ENCODE measurements around the gene SWSAP1. TPM values are rescaled to one million over a fixed set of nuclear protein-coding genes. Genes with fewer than 3 reads are reported as not detected.
A peak's percentile ranks its signal among the peaks of the same experiment; 100 is the strongest.
"Not testable (repeated sequence)": the region's sequence is repeated elsewhere in the genome, so short reads cannot be mapped to it uniquely, and the experiment has no call there.

The SWSAP1 gene
- polyA plus RNA-seq, 3 donors = 3.1 to 3.6 (median 3.4) TPM

DNA sequence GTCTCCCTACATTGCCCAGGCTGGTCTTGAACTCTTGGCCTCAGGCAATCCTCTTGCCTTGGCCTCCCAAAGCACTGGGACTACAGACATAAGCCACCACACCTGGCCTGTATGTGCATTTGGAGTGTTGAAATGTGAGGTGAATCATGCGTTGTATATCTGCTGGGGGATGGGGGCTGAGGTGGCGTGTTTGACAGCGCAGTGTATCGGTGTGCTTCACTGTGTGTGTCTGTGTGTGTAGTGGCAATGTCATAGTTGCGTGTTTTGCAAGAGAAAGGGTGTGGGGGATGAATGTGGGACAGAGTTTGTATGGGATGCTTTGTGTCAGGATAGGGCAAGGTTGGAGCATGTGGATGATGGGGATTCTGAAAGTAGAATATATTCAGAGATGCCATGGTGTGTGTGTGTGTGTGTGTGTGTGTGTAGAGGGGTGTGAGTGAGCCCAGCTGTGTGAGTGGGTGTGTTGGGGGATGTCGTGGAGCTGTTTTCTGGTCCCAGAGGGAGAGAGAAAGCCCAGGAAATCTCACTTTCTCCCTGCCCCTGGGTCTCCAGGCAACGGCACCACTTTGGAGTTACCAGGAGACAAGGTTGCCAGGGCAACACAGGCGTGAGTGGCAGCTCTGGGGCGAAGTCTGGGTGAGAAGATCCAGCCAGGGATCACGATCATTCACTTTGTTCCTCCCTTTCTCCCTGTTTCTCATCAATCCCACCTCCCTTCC is 1.1 kb upstream of the SWSAP1 start:
- no peak for DNase-seq (ENCODE audit: extremely low read depth in 1 of 11, low read depth in 9 of 11, low spot score in 4 of 11)

DNA sequence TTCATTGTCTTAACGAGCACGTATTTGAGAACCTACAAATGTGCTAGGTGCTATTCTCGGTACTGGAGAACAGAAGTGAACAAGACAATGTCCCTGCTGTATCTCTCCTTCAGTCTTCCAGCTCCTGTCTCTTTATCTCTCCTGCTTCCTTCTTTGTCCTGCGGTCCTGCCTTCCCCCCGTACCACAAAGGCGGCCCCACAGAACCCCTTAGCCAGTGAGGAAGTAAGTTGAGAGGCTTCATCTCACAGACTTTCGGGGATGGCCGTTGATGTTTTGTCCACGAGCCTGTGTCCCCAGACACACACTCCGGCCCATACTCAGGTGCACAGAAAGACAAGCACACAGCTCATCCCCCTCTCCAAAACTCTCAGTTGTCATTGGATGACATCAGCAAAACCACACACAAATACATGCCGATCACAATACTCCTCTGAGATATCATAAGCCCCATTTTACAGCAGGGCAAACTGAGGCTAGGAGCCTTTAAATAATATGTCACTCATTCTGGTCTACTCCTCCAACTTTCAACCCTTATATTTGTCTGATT is 507 bp upstream of the SWSAP1 start:
- DNase-seq (ENCODE audit: extremely low read depth in 1 of 11, low read depth in 9 of 11, low spot score in 4 of 11) = no peak

DNA sequence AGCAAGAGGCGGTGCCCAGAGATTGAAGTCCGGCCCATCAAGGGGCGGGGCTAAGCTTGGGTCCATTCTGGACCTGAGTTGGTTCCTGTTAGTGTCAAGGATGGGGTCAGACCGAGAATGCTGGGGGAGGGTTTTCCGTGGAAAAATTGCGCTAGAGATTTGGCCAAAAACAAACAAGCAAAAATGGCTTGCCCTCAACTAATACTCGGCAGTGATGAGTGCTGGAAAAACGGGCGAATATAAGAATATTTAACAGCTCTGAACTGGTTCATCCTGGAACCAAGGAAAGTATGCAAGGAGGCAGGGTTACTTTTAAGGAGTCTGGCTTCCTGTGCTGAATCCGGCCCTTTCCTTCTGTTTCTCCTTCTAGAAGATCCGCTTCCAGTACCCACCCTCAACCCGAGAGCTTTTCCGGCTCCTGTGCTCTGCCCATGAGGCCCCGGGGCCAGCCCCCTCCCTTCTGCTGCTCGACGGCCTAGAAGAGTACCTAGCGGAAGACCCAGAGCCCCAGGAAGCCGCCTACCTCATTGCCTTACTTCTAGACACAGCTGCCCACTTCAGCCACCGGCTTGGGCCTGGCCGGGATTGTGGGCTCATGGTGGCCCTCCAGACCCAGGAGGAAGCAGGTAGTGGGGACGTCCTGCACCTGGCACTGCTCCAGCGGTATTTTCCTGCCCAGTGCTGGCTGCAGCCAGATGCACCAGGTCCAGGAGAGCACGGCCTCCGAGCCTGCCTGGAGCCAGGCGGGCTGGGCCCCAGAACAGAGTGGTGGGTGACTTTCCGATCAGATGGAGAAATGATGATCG is 880 bp downstream of the SWSAP1 start:
- no peak for DNase-seq (ENCODE audit: extremely low read depth in 1 of 11, low read depth in 9 of 11, low spot score in 4 of 11)

DNA sequence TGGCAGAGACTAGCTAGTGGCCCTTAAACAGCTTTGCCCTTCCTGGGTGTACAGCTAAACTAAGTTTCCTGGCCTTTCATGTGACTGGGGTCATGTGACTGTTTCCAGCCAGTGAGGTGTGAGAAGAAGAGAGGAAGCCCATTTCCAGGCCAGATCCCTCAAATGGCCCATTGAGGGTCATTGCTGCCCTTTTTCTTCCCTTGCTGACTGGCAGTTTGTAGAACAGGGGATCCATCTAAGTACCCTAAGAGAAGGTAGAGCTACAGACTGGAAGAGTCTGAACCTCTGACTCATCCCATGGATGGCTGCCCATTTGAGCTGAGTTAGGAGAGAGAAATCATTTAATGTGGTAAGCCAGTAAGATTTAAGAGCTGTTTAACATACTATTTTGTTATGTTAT is 2.8 kb downstream of the SWSAP1 start:
- DNase-seq (ENCODE audit: extremely low read depth in 1 of 11, low read depth in 9 of 11, low spot score in 4 of 11) = no peak

DNA sequence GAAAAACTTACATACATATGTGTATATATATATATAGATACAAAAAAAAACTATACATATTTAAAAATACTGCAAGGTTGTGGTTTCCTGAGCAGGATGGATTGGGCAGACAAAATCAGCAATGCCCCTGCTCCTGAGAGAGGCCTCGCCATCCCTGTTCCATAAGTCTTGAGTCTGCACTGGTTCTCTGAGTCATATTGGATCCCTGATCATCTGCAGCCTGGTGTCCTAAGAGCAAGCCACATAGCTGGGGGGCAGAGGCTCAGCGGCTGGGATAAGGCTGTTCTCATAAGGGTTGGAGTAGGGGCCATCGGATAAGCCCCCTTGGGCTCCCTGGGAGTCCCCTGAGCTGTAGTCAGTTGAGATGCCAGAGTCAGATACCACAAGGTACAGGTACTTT is 3.3 kb downstream of the SWSAP1 start:
- no peak for DNase-seq (ENCODE audit: extremely low read depth in 1 of 11, low read depth in 9 of 11, low spot score in 4 of 11)

DNA sequence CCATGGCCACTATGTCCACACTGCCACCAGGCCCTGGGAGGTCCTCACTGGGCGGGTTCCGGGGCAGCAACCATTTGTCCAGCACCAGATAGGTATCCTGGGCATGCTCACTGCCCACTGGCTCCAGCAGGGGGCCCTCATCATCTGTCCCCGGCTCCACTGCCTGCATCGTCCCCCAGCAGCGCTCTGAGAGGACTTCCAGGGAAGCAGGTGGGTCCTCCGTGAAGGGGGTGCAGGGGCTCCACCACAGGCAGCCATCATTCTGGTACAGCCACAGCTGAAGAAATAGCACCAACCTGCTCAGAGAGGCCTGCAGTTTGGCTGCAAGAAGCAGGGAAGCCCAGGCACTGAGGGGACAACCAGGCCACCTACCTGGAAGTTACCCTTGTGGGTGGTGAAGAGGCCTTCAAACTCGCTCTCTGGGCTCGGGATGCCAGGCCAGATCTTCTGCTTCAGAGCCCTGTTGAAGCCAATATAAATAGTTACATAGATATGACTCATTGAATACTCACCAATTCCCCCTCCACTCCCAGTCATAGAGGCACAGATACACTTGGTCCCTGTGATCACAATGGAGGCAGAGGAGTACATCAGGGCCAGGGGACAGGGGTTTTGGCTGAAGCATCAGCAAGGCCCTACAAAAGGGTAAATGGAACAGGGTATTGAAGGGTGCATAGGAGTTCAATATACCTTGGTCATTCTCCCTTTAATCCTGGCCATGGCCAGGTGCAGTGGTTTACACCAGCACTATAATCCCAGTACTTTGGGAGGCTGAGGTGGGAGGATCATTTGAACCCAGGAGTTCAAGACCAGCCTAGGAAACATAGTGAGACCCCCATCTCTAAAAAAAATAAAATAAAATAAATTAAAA is 4.1 kb downstream of the SWSAP1 start:
- no peak for DNase-seq (ENCODE audit: extremely low read depth in 1 of 11, low read depth in 9 of 11, low spot score in 4 of 11)

DNA sequence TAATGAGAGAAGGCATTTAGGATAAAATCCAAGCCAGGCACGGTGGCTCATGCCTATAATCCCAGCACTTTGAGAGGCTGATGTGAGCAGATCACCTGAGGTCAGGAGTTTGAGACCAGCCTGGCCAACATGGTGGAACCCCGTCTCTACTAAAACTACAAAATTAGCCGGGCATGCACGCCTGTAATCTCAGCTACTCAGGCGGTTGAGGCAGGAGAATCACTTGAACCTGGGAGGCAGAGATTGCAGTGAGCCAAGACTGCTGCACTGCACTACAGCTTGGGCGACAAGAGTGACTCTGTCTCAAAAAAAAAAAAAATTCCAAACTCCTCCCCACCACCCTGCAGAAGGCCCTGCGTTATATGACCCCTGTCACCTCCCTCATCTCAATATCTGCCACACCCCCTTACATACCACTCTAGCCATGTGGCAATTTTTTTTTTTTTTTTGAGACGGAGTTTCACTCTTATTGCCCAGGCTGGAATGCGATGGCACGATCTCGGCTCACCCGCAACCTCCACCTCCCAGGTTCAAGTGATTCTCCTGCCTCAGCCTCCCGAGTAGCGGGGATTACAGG is 4.9 kb downstream of the SWSAP1 start:
- DNase-seq (ENCODE audit: extremely low read depth in 1 of 11, low read depth in 9 of 11, low spot score in 4 of 11) = not testable (repeated sequence)

DNA sequence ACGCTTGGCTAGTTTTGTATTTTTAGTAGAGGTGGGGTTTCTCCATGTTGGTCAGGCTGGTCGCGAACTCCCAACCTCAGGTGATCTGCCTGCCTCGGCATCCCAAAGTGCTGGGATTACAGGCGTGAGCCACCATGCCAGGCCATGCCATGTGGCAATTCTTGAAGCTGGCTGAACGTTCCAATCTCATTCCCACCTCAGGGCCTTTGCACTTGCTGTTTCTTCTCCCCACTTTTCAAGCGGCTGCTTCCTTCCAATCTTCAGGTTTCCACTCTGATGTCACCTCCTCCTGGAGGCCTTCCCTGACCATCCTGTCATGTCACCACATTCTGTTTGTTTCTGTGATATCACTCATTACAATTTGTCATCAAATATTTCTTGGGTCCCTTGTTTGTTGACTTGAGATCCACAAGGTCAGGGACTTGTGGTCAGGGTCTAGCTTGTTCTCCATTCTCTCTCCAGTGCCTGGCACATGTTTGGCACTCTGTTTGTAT is 5.4 kb downstream of the SWSAP1 start:
- DNase-seq (ENCODE audit: extremely low read depth in 1 of 11, low read depth in 9 of 11, low spot score in 4 of 11) = no peak

DNA sequence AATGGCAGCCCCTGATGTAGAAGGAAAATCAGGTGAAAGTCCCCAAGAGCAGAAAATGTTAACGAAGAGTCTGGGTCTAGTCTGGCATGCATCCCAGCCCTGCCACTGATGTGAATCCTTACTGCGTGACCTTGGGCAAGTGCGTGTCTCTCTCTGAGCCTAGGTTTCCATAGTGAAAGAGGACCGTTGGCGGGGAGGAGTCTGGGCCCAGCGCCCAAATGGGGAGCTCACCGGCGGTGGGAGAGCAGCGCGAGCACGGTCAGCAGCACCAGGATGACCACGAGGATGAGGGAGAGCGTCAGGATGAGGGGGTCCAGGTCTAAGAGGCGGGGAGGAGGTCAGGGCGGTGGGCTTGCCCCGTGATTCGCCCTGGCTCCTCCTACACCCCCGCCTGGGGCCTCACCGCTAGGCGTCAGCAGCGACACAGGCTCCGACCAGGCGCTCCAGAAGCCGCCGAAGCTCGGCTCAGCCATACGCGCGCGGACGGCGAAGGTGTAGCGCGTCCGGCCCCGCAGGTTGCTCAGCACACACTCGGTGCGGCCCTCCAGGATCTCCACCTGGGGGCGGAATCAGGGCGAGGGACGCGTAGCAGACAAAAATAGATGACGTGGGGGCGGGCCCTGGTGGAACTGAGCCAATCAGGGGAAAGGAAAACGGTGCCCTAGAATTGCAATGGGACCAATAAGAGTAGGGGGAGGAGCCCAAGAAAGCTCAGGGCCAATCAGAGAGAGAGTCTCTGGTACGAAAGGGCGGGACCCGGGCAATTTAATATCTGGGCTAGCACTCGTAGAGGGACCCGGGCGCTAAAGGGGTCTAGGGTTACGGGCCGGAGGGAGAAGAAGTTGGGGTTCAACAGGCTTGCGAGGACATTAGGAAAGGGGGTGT is 6.4 kb downstream of the SWSAP1 start:
- DNase-seq (ENCODE audit: extremely low read depth in 1 of 11, low read depth in 9 of 11, low spot score in 4 of 11) = peak; percentile 90 to 98 (median 93)

DNA sequence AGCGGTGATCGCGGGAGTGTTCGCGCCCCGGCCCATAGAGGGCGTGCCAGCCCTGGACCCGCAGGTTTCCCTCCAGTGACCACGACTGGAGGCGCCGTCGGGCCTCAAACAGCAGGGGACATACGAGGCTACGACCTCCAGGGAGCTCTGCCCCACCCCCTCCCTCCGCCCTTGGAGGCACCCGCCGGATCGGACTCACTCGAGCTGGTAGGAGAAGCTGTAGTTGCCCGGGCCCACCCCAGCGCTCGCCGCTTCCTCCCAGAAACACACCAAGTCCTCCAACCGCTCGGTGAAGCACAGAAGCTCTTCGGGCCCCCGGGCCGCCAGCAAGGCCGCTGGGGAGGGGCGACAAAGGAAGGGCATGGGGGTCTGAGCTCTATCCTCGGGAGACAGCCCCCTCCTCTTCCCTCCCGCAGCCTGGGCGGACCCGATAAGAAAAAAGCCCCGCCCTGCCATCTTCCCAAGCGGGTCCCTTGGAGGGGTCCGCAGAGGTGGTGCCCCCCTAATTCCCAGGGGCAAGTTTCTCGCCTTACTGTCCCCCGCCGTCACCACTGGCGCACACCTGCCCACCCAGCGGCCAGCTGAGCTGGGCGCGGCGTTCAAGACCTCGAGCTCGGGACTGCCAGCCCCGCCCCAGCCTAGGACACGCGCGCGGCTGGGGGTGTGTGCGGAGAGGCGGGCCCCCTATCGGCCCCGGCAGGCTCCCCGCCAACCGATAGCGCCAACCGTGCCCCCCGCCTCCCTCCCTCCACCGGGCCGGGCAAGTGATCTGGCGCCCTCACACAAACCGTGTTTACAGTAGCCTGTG is 8.6 kb downstream of the SWSAP1 start:
- no peak for DNase-seq (ENCODE audit: extremely low read depth in 1 of 11, low read depth in 9 of 11, low spot score in 4 of 11)

DNA sequence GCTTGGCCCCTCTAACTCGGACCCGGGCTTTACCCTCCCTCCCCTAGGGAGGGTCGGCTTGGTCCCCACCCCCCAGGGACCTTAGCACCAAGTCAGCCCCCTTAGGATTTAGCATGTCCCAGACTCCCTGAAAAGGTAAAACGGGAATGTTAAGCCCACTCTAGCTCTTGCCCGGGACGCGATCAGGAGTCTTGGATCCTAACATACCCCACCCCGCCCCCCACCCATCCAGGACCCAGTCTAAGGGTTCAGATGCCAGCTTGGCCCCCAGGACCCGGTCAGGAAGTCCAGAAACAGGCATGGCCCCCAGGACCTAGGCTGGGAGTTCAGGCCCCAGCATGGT is 9.2 kb downstream of the SWSAP1 start:
- DNase-seq (ENCODE audit: extremely low read depth in 1 of 11, low read depth in 9 of 11, low spot score in 4 of 11) = no peak

DNA sequence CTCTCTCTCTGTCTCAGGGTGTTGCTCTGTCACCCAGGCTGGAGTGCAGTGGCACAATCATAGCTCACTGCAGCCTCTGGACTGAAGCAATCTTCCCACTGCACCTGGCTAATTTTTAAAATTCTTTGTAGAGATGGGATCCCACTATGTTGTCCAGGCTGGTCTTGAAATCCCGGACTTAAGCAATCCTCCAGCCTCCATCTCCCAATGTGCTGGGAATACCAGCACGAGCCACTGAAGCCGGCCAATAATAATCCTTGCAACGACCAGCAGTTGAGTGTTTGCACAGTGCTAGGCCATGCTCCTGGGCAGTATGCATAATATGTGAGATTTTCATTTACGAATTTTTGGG is 10.3 kb downstream of the SWSAP1 start:
- no peak for DNase-seq (ENCODE audit: extremely low read depth in 1 of 11, low read depth in 9 of 11, low spot score in 4 of 11)

DNA sequence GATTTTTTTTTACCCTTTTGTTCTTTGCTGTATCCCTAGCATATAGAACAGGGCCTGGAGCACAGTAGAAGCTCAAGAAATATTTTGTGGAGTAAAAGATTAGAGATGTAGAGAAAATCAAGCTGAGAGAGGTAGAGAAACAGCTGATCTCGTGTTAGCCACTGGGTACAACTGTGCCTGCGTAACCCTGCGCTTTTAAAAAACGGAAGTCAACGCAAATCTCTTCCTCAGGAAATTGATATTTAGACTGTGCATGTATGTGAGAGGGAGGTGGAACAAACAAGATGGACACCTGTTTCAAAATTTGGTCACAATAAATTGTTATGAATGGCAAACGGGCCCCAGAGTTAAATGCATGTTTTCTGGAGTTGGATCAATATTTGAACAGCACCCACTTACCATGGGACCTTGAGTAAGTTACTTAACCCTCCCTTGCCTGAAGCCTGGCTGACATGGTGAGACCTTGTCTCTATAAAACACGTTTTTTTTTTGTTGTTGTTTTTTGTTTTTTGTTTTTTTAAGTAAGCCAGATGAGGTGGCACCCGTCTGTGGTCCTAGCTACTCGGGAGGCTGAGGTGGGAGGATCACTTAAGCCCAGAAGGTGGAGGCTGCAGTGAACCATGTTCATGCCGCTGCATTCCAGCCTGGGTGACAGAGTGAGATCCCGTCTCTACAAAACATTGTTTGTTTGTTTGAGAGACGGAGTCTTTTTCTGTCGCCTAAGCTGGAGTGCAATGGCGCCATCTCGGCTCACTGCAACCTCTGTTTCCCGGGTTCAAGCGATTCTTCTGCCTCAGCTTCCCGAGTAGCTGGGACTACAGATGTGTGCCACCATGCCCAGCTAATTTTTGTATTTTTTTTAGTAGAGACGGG is 12.9 kb downstream of the SWSAP1 start:
- no peak for DNase-seq (ENCODE audit: extremely low read depth in 1 of 11, low read depth in 9 of 11, low spot score in 4 of 11)

DNA sequence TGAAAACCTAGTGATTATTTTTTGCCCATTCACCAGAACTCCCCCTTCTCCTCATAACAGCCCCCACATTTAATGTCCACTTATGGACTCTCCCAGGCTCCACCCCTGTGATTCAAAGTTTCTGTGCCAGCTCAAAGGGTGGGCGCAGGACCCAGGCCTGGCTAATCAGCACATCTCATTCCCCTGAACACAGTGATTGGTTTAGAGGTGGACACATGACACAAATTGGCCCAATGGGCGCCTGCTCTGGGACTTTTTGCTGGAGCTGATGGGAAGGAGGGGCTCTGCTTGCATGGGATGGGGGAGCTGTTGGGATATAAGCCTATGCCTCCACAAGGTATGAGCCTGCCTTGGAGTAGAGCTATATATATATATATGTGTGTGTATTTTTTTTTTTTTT is 15.9 kb downstream of the SWSAP1 start:
- DNase-seq (ENCODE audit: extremely low read depth in 1 of 11, low read depth in 9 of 11, low spot score in 4 of 11) = no peak

DNA sequence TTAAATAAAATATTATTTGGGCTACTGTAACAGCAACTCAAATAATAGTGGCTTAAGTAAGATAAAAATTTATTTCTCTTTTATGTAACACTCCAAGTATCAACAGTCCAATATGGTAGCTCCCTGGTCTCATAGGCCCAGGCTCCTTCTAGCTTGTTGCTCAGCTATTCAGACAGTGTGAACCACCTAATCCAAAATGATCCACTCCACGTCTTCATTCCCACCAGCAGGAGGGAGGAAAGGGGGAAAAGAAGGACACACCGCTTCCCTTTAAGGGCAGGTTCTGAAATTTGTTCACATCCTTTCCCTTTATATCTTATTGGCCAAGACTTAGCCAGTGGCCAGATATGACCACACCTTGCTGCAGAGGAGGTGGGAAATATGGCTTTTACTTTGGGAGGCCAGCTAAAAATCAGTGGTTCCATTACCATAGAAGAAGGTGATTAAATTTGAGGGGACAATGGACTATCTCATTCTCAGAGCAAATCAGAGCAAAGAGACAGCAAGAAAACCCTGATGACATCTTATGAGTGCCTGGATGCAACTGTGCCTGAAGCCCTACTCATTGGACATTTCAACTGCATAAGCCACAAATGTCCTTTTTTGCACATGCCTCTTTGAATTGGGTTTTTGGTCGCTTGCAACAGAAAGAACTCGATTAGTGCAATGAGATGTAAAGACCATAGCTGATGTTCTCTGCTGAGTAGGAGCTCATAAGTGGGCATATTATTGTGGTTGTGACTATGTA is 16.6 kb downstream of the SWSAP1 start:
- no peak for DNase-seq (ENCODE audit: extremely low read depth in 1 of 11, low read depth in 9 of 11, low spot score in 4 of 11)

DNA sequence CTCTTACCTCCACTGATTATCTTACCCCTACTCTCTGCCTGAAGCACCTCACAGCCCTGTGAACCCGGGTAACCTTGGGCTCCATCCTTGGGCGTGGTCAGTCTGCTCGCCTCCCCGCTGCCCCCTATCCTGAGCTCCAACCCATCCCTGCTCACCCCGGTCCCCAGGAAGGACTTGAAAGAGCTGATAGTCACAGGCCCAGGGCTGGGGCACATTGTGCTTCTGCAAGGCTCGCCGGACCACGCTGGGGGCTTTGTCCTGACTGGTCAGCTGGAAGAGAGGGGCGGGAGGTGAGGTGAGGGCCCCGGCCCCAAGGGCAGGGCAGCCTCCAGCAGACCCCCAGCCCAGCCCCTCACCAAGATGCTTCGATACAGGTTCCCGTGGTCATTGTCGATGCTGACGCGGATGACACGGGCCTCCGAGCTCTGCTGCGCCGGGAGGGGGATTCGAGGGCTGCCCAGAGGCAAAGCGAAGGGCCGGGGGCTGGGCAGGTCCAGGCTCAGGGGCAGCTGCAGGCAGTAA is 22.7 kb downstream of the SWSAP1 start:
- no peak for DNase-seq (ENCODE audit: extremely low read depth in 1 of 11, low read depth in 9 of 11, low spot score in 4 of 11)
